NCI-H460 (cell line): ENCODE measurements around the gene PIANP. TPM values are rescaled to one million over a fixed set of nuclear protein-coding genes. Genes with fewer than 3 reads are reported as not detected.

Experiments
- DNase-seq: peaks from one replicate; pipeline ENCODE4 v3.0.0-alpha.2; 2016; ENCODE audit warnings: low read depth; ENCODE audit errors: extremely low read depth
- small RNA-seq, 2 experiments: library from RNA; depleted of rRNA; stranded (forward); fragments of <200 nt; gene quantifications; one replicate each; pipeline ENCODE3, GENCODE V24; 2014
- total RNA-seq: library from RNA; depleted of rRNA; stranded (reverse); fragments of >200 nt; shearing (Covaris generic); gene quantifications from 2 replicates; pipeline ENCODE4 v1.2.3, GENCODE V29; 2014; rRNA removed

The PIANP gene
- total RNA-seq, 1 experiment from 2014 or later: not detected

- peak; percentile 20 for DNase-seq
These were observed 16.0 kb downstream of the PIANP start for GRCh38 chr12:6684609-6685008.

- DNase-seq: no peak
These were observed 23.7 kb downstream of the PIANP start for GRCh38 chr12:6676962-6677361.

GRCh38 chr12:6672143-6672542, 28.5 kb downstream of the PIANP start:
- no peak for DNase-seq

- no peak for DNase-seq
These were observed 32.9 kb downstream of the PIANP start for GRCh38 chr12:6667559-6668210.

GRCh38 chr12:6666211-6666610, 34.4 kb downstream of the PIANP start:
- no peak for DNase-seq

- DNase-seq: no peak
These were observed 35.7 kb downstream of the PIANP start for GRCh38 chr12:6664902-6665301.

- DNase-seq: peak; percentile 98
These were observed 37.5 kb downstream of the PIANP start, which contains the start of gene ING4 for GRCh38 chr12:6662906-6663742. Gene ING4 (minus strand): TSS chr12:6663119. CDS start chr12:6663101, 18 bp downstream.

GRCh38 chr12:6662602-6662905, 38.1 kb downstream of the PIANP start:
- no peak for DNase-seq

GRCh38 chr12:6653987-6654386, 46.6 kb downstream of the PIANP start:
- no peak for DNase-seq

- DNase-seq: no peak
These were observed 47.3 kb downstream of the PIANP start for GRCh38 chr12:6653342-6653741.

- no peak for DNase-seq
These were observed 48.2 kb downstream of the PIANP start for GRCh38 chr12:6652391-6652790.

- no peak for DNase-seq
These were observed 49.8 kb downstream of the PIANP start for GRCh38 chr12:6650832-6651231.

- peak; percentile 27 for DNase-seq
These were observed 53.5 kb downstream of the PIANP start, which contains the start of gene ACRBP for GRCh38 chr12:6647083-6647604. Gene ACRBP (minus strand): TSS chr12:6647432. CDS start chr12:6647366, 66 bp downstream.

GRCh38 chr12:6646276-6647082, 54.1 kb downstream of the PIANP start:
- DNase-seq: no peak

- DNase-seq: no peak
These were observed 55.7 kb downstream of the PIANP start for GRCh38 chr12:6644903-6645302.

GRCh38 chr12:6644257-6644596, 56.4 kb downstream of the PIANP start:
- DNase-seq: no peak

Small RNA genes within 50 kb of the gene (small RNA-seq; reads per million reads assigned to genes)
- 0 reads per million in 2 experiments for gene RNU6-781P

Other genes with a start within 250 kb of the PIANP start
- gene TAPBPL, start 248.8 kb downstream of the PIANP start, total RNA-seq: 3.2 and 3.9 TPM in 2 replicates
- 10.7 and 14.3 TPM in 2 replicates for gene VAMP1, start 230.1 kb downstream of the PIANP start, total RNA-seq
- gene MRPL51, start 207.6 kb downstream of the PIANP start, total RNA-seq: 150 and 183 TPM in 2 replicates
- gene NCAPD2, start 206.7 kb downstream of the PIANP start, total RNA-seq: 60.2 and 68.4 TPM in 2 replicates
- 9,568 and 10,591 TPM in 2 replicates for gene GAPDH, start 166.3 kb downstream of the PIANP start, total RNA-seq
- 0.15 TPM in 1 of 2 replicates, not detected in the other for gene IFFO1, start 144.8 kb downstream of the PIANP start, total RNA-seq
- 54.0 and 58.2 TPM in 2 replicates for gene NOP2, start 132.5 kb downstream of the PIANP start, total RNA-seq
- 67.0 and 83.8 TPM in 2 replicates for gene CHD4, start 93.4 kb downstream of the PIANP start, total RNA-seq
- not detected in 2 replicates for gene LPAR5, start 64.9 kb downstream of the PIANP start, total RNA-seq
- 0.40 TPM in 1 of 2 replicates, not detected in the other for gene ACRBP, start 53.4 kb downstream of the PIANP start, total RNA-seq
- gene ING4, start 37.7 kb downstream of the PIANP start, total RNA-seq: 16.3 and 17.6 TPM in 2 replicates
- 14.7 and 18.9 TPM in 2 replicates for gene ZNF384, start 11.4 kb downstream of the PIANP start, total RNA-seq
- gene COPS7A, start 23.2 kb upstream of the PIANP start, total RNA-seq: 75.2 and 77.1 TPM in 2 replicates
- gene MLF2, start 52.3 kb upstream of the PIANP start, total RNA-seq: 96.3 and 98.8 TPM in 2 replicates
- 116 and 158 TPM in 2 replicates for gene PTMS, start 65.5 kb upstream of the PIANP start, total RNA-seq
- gene LAG3, start 71.7 kb upstream of the PIANP start, total RNA-seq: 0.25 TPM in 1 of 2 replicates, not detected in the other
- gene CD4, start 88.7 kb upstream of the PIANP start, total RNA-seq: not detected in 2 replicates
- gene GPR162, start 121.0 kb upstream of the PIANP start, total RNA-seq: 0.61 and 0.94 TPM in 2 replicates
- gene P3H3, start 127.6 kb upstream of the PIANP start, total RNA-seq: 16.4 and 16.8 TPM in 2 replicates
- 1.5 and 2.3 TPM in 2 replicates for gene GNB3, start 140.1 kb upstream of the PIANP start, total RNA-seq
- 31.6 and 33.4 TPM in 2 replicates for gene CDCA3, start 150.5 kb upstream of the PIANP start, total RNA-seq
- gene USP5, start 151.3 kb upstream of the PIANP start, total RNA-seq: 30.7 and 33.5 TPM in 2 replicates
- 885 and 1,221 TPM in 2 replicates for gene TPI1, start 166.7 kb upstream of the PIANP start, total RNA-seq
- 8.1 and 9.1 TPM in 2 replicates for gene SPSB2, start 172.5 kb upstream of the PIANP start, total RNA-seq
- gene LRRC23, start 204.0 kb upstream of the PIANP start, total RNA-seq: 11.9 and 12.7 TPM in 2 replicates
- 12.4 and 13.2 TPM in 2 replicates for gene ENO2, start 213.8 kb upstream of the PIANP start, total RNA-seq
- gene ATN1, start 227.1 kb upstream of the PIANP start, total RNA-seq: 6.6 and 10.5 TPM in 2 replicates
- gene RNU7-1, start 243.0 kb upstream of the PIANP start, total RNA-seq: not detected in 2 replicates
- 127 and 130 TPM in 2 replicates for gene C12orf57, start 243.2 kb upstream of the PIANP start, total RNA-seq